ENCODE data around the gene STAMBP.

The STAMBP gene

DNA sequence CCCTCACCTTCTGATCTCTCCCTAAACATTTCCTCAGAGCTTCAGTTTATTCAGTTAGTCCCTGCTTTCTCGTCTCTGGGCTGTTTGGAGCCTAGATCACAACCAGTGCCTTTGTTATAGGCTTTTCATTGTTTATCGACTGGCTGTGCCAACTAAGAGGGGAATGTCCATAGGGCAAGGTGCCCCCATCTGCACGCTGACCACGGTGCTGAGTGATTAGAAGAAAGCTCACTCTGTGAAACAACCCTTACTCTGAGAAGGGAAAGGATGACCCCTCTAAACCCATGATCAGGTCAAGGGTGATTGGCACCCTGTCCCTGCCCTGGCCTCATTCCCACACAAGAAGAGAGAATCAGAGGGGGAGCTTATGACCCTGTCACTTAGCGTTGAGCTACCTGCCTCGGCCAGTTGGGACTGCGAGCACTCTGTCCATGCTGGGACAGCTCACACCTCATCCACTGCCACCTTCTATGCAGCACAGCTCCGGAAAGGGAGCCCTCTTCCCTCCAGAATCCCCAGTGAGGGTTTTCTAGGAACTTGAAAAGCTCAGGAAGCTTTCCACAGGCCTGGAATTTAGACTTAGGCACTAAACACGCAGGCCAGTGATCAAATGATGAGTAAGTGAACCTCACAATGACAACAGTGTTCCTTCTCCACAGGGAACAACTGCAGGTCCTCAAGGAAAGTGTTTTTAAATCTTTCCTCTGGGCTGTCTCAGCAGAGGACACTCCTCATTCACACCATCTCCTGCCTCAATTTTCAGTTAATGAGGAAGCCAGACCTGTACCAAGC lies 61.7 kb downstream of the STAMBP start:
- no peak for DNase-seq (ENCODE audit: low read depth)
- in situ Hi-C loops (cut with HindIII; ENCODE audit: low sequenced_read_pairs) = no loop called here
- TF ChIP-seq, protein P1, sequence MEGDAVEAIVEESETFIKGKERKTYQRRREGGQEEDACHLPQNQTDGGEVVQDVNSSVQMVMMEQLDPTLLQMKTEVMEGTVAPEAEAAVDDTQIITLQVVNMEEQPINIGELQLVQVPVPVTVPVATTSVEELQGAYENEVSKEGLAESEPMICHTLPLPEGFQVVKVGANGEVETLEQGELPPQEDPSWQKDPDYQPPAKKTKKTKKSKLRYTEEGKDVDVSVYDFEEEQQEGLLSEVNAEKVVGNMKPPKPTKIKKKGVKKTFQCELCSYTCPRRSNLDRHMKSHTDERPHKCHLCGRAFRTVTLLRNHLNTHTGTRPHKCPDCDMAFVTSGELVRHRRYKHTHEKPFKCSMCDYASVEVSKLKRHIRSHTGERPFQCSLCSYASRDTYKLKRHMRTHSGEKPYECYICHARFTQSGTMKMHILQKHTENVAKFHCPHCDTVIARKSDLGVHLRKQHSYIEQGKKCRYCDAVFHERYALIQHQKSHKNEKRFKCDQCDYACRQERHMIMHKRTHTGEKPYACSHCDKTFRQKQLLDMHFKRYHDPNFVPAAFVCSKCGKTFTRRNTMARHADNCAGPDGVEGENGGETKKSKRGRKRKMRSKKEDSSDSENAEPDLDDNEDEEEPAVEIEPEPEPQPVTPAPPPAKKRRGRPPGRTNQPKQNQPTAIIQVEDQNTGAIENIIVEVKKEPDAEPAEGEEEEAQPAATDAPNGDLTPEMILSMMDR (IDR thresholded peaks at IDR 0.05; ENCODE audit: low read depth, low read length, missing control alignments) = no peak
- H3K4me3 ChIP-seq (ENCODE audit: low read depth, low read length) = no peak overlapping the region

DNA sequence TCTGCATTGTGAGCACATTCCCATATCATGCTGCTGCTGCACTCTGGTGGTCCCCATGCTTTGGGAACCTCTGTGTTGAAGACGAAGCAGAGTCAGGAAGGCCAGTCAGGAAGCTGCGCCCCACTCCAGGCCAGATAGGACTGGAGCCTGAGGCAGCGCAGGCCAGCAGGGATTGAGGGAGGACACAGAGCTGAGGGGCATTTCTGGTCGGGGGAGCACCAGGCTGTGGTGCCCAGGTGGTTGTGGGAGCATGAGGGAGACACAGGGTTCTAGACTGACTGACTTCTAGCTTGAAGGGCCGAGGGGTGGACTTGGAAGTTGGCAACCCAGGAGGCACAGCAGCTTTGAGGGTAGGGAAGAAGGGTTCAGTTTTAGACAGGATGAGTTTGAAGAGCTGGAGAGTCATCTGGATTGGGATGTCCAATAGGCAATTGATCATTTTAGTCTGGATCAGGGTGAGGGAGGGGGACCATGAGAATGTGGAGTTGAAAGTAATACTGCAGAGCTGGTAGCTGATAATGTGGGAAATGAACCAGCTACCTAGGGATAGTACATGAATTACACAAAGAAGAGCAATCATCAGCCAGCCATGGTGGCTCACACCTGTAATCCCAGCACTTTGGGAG lies 62.6 kb downstream of the STAMBP start:
- DNase-seq (ENCODE audit: low read depth) = no peak
- in situ Hi-C loops (cut with HindIII; ENCODE audit: low sequenced_read_pairs) = no loop called here
- TF ChIP-seq, protein P1 (IDR thresholded peaks at IDR 0.05; ENCODE audit: low read depth, low read length, missing control alignments) = no peak
- H3K4me3 ChIP-seq (ENCODE audit: low read depth, low read length) = no peak overlapping the region

DNA sequence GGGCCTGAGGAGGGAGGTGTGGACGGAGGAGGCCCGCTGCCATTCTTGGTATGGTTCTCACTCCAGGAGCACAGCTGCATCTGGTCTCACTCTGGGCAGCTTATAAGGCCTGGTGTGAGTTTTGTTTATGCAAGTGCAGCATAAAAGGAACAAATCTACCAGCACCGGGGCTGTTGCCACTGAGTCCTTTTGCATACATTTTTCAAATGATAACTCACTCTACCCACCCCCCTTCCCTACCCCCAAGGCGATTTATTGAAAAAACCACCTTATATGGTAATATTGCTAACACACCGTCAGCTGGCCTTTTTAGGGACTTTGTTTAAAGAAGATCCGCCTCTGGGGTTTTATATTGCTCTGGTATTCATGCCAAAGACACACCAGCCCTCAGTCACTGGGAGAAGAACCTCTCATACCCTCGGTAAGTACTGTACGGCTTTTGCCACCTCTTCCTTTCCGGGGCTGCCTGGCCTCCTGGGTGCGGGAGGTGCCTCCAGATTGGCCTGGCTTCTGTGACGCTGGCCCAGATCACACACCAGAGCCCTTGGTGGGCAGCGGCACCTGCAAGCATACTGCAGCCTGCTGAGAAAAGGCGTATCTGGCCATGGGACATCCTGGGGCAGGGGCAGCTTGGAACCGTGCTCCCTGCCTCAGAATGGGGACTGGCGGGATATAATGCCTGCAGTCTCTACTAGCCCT lies 64.0 kb downstream of the STAMBP start, which contains the start of gene ACTG2:
Gene ACTG2, plus strand, starts transcription at position 378 of the 699 bp plus-strand sequence. CDS start 8,304 bp downstream, outside the sequence.
- DNase-seq (ENCODE audit: low read depth) = no peak
- TF ChIP-seq, protein P1 (IDR thresholded peaks at IDR 0.05; ENCODE audit: low read depth, low read length, missing control alignments) = no peak
- in situ Hi-C loops (cut with HindIII; ENCODE audit: low sequenced_read_pairs) = no loop called here
- no peak within 1 kb of the TSS for H3K4me3 ChIP-seq (ENCODE audit: low read depth, low read length)

DNA sequence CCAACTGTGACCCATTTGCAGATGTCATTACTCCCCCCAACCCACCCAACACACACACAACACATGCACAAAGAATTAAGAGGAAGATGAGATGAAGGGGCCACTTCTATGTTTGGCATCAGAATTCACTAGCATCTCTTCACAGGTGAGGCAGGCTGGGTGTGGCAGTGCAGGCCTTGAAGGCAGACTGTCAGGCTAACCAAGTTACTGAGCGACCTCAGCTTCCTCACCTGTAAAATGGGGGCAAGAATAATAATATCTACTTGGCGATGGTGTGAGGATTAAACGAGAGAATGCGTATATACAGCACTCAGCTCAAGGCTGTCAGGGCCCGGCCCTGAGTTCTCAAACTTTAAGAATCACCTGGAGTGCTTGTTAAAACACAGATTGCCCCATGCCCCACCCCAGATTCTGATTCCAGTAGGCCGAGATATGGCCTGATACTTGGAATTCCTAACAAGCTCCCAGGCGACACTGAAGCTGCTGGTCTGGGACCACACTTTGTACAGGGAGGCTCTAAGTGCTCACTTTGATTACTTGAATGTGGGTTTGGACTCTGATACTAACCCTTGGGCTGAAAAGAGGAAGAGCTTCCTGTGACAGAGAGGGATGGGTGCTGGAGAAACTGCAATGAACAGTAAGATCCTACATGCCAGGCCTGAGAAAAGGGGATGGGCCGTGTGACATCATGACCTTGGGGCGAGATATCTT lies 65.2 kb downstream of the STAMBP start:
- TF ChIP-seq, protein P1 (IDR thresholded peaks at IDR 0.05; ENCODE audit: low read depth, low read length, missing control alignments) = no peak
- no peak for DNase-seq (ENCODE audit: low read depth)
- H3K4me3 ChIP-seq (ENCODE audit: low read depth, low read length) = no peak overlapping the region
- in situ Hi-C loops (cut with HindIII; ENCODE audit: low sequenced_read_pairs) = no loop called here

DNA sequence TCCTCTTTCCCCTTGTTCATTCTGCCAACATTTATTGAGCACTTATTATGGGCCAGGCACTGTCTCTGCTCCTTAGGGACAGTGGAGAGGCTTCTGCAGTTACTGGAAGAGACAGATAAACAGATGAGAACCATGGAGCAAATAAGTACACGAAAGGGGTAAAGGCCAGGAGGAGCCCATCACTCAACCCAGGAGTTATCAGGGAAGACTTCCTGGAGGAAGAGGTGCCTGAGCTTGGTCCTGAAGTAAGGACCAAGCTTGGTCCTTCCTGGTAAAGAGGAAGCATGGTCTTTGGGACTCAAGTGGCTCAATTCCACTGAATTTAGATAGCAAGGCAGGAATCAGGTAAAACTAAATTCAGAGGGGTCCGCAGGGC lies 65.7 kb downstream of the STAMBP start:
- TF ChIP-seq, protein P1 (IDR thresholded peaks at IDR 0.05; ENCODE audit: low read depth, low read length, missing control alignments) = no peak
- no peak for DNase-seq (ENCODE audit: low read depth)
- in situ Hi-C loops (cut with HindIII; ENCODE audit: low sequenced_read_pairs) = no loop called here
- no peak overlapping the region for H3K4me3 ChIP-seq (ENCODE audit: low read depth, low read length)

DNA sequence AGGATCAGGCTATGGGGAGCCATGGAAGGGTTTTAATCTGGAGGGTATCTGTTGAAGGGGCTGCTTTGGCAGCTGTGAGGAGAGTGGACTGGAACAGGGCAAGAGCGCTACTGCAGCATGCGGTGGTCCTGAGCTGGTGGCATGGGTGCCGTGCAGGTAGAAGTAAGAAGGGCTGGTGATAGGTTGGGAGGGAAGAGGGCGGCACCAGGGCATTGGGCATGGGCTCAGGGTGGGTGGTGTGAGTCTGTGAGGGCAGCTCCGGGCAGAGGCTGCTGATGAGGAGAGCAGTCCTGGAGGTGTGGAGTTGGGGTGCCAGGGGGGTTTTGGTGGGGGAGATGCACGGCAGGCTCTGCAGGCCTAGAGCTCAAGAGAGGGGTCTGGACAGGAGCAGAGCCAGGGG lies 66.1 kb downstream of the STAMBP start:
- H3K4me3 ChIP-seq (ENCODE audit: low read depth, low read length) = no peak overlapping the region
- in situ Hi-C loops (cut with HindIII; ENCODE audit: low sequenced_read_pairs) = loop anchor here (5.0 kb wide), 1 partner anchor 33 kb away; no protein-coding TSS in a partner anchor
- no peak for DNase-seq (ENCODE audit: low read depth)
- TF ChIP-seq, protein P1 (IDR thresholded peaks at IDR 0.05; ENCODE audit: low read depth, low read length, missing control alignments) = no peak
